Neuronal stem cell (in vitro differentiated cells): ENCODE measurements around the gene PRR33.

Experiments used
- DNase-seq: peaks from one replicate; pipeline ENCODE4 v3.0.0-alpha.2; 2013; ENCODE audit warnings: low spot score
- H2AFZ ChIP-seq: one replicate; pipeline ENCODE4 v1.6.1; 2013; ENCODE audit warnings: mild to moderate bottlenecking, low read length, inconsistent platforms
- H2AK5ac ChIP-seq: 2 replicates; pipeline ENCODE4 v1.6.1; 2013; ENCODE audit warnings: low read depth, mild to moderate bottlenecking, inconsistent platforms, low read length, moderate library complexity, mixed read lengths
- H2BK120ac ChIP-seq: 2 replicates; pipeline ENCODE4 v1.6.1; 2013; ENCODE audit warnings: low read depth, mild to moderate bottlenecking, inconsistent platforms, low read length, moderate library complexity, mixed read lengths
- H2BK12ac ChIP-seq: one replicate; pipeline ENCODE4 v1.6.1; 2013; ENCODE audit warnings: low read length, inconsistent platforms
- H2BK15ac ChIP-seq: 2 replicates; pipeline ENCODE4 v1.6.1; 2013; ENCODE audit warnings: mild to moderate bottlenecking, low read length, inconsistent platforms, mixed read lengths
- H2BK5ac ChIP-seq: one replicate; pipeline ENCODE4 v1.6.1; 2013; ENCODE audit warnings: inconsistent platforms, mild to moderate bottlenecking, low read length, moderate library complexity
- H3K14ac ChIP-seq: one replicate; pipeline ENCODE4 v1.6.1; 2013; ENCODE audit warnings: low read length, inconsistent platforms
- H3K18ac ChIP-seq: 2 replicates; pipeline ENCODE4 v1.6.1; 2013; ENCODE audit warnings: low read length, inconsistent platforms
- H3K23ac ChIP-seq: 2 replicates; pipeline ENCODE4 v1.6.1; 2013; ENCODE audit warnings: low read depth, mild to moderate bottlenecking, mixed read lengths, low read length, inconsistent platforms; ENCODE audit not compliant: poor library complexity
- H3K27ac ChIP-seq: replicated peaks from 3 replicates; pipeline ENCODE4 v1.5.1; 2013; ENCODE audit warnings: low read length, inconsistent platforms
- H3K27me3 ChIP-seq, 3 experiments: 2 replicates each; pipeline ENCODE4 v1.6.1; 2013; ENCODE audit warnings: low read length in 3 of 3, mild to moderate bottlenecking in 2 of 3, inconsistent platforms in 1 of 3, low read depth in 1 of 3, mixed read lengths in 1 of 3, moderate library complexity in 1 of 3; ENCODE audit not compliant: control insufficient read depth in 3 of 3, insufficient read depth in 3 of 3
- H3K36me3 ChIP-seq, 2 donors: replicated peaks in 1 of 2; 2 replicates each; pipeline ENCODE4 v1.6.1; 2013; ENCODE audit warnings: low read length in 2 of 2; ENCODE audit not compliant: control insufficient read depth in 2 of 2, insufficient read depth in 2 of 2
- H3K4ac ChIP-seq: 2 replicates; pipeline ENCODE4 v1.6.1; 2013; ENCODE audit warnings: inconsistent platforms, mild to moderate bottlenecking, low read length, moderate library complexity
- H3K4me1 ChIP-seq, 2 donors: 1 replicate in 1 of 2; 2 replicates in 1 of 2; pipeline ENCODE4 v1.6.1; 2013; ENCODE audit warnings: low read length in 2 of 2, low read depth in 1 of 2; ENCODE audit not compliant: control insufficient read depth in 2 of 2, insufficient read depth in 1 of 2
- H3K4me2 ChIP-seq: one replicate; pipeline ENCODE4 v1.6.1; 2013; ENCODE audit warnings: mild to moderate bottlenecking, low read length, inconsistent platforms; ENCODE audit not compliant: insufficient read depth, poor library complexity, severe bottlenecking
- H3K4me3 ChIP-seq, 2 donors: 2 replicates each; pipeline ENCODE4 v1.5.1; 2013; ENCODE audit warnings: low read length in 2 of 2, mild to moderate bottlenecking in 2 of 2, inconsistent platforms in 1 of 2, moderate library complexity in 1 of 2
- H3K79me1 ChIP-seq: one replicate; pipeline ENCODE4 v1.6.1; 2013; ENCODE audit warnings: low read depth, mild to moderate bottlenecking, inconsistent platforms, low read length, moderate library complexity
- H3K9ac ChIP-seq: one replicate; pipeline ENCODE4 v1.6.1; 2013; ENCODE audit warnings: mild to moderate bottlenecking, low read depth, low read length, inconsistent platforms; ENCODE audit not compliant: poor library complexity
- H3K9me3 ChIP-seq, 2 donors: replicated peaks in 1 of 2; 2 replicates each; pipeline versions ENCODE3 to v1.6.1; 2013; ENCODE audit warnings: low read length in 2 of 2, mild to moderate bottlenecking in 2 of 2, inconsistent platforms in 1 of 2, low read depth in 1 of 2, mixed read lengths in 1 of 2, moderate library complexity in 1 of 2; ENCODE audit not compliant: control insufficient read depth in 2 of 2, insufficient read depth in 1 of 2
- H4K8ac ChIP-seq: one replicate; pipeline ENCODE4 v1.6.1; 2013; ENCODE audit warnings: low read depth, mild to moderate bottlenecking, inconsistent platforms, low read length, moderate library complexity
- H4K91ac ChIP-seq: one replicate; pipeline ENCODE4 v1.6.1; 2013; ENCODE audit warnings: low read length, low read depth, mild to moderate bottlenecking, inconsistent platforms; ENCODE audit not compliant: poor library complexity
- WGBS, 2 donors: extraction: QIAGEN DNeasy Blood & Tissue Kit; methylation state at CpG; one replicate each; pipeline ENCODE4 v1.1.7; 2013; ENCODE audit warnings: missing lambda C conversion rate in 2 of 2, mixed read lengths in 1 of 2; ENCODE audit not compliant: insufficient read length in 2 of 2, insufficient replicate concordance in 1 of 2; ENCODE audit errors: extremely low coverage in 2 of 2; 5-methylcytosine and 5-hydroxymethylcytosine counted together

Gene PRR33

GRCh38 chr11:1845561-1846452 lies 45.9 kb downstream of the PRR33 start:
- H3K4me2 ChIP-seq = no peak overlapping the region
- H3K18ac ChIP-seq = no peak overlapping the region
- H4K91ac ChIP-seq = no peak overlapping the region
- H4K8ac ChIP-seq = no peak overlapping the region
- no peak overlapping the region for H3K4ac ChIP-seq
- H2BK12ac ChIP-seq = peak overlapping the region; percentile 23
- H2AFZ ChIP-seq = no peak overlapping the region
- H3K23ac ChIP-seq = no peak overlapping the region
- peak overlapping the region; percentile 7 for H2BK5ac ChIP-seq
- H2BK15ac ChIP-seq = peak overlapping the region; percentile 58
- no peak for DNase-seq
- no CpG with 5 or more reads among the region's 21 CpGs for WGBS, 2 donors
- H3K36me3 ChIP-seq = no peaks in the 10 kb centered on the region
- H3K9ac ChIP-seq = no peak overlapping the region
- H2AK5ac ChIP-seq = peak overlapping the region; percentile 96
- H3K27ac ChIP-seq = no peak overlapping the region
- peaks cover 0 to 42% (median 0%) of the 10 kb centered on the region in 3 experiments for H3K27me3 ChIP-seq
- no peak overlapping the region for H3K4me3 ChIP-seq
- no peak overlapping the region for H3K14ac ChIP-seq
- no peaks in the 10 kb centered on the region for H3K9me3 ChIP-seq
- H3K4me1 ChIP-seq = peaks cover 0 to 5% of the 10 kb centered on the region in 2 donors
- no peaks in the 10 kb centered on the region for H3K79me1 ChIP-seq
- no peak overlapping the region for H2BK120ac ChIP-seq

- no peak overlapping the region for H3K4me2 ChIP-seq
- H3K27me3 ChIP-seq = peaks cover 0 to 47% (median 0%) of the 10 kb centered on the region in 3 experiments
- H3K4me3 ChIP-seq = no peak overlapping the region
- H3K9me3 ChIP-seq = no peaks in the 10 kb centered on the region
- H3K27ac ChIP-seq = no peak overlapping the region
- DNase-seq = no peak
- H3K9ac ChIP-seq = no peak overlapping the region
- no peak overlapping the region for H2BK15ac ChIP-seq
- no peak overlapping the region for H3K4ac ChIP-seq
- H2BK12ac ChIP-seq = no peak overlapping the region
- H3K18ac ChIP-seq = no peak overlapping the region
- H3K14ac ChIP-seq = no peak overlapping the region
- no peak overlapping the region for H3K23ac ChIP-seq
- WGBS, 2 donors = no CpG with 5 or more reads among the region's 1 CpG
- no peak overlapping the region for H2BK5ac ChIP-seq
- no peak overlapping the region for H2AFZ ChIP-seq
- H4K8ac ChIP-seq = no peak overlapping the region
- H3K4me1 ChIP-seq = peaks cover 0 to 5% of the 10 kb centered on the region in 2 donors
- H2BK120ac ChIP-seq = no peak overlapping the region
- no peaks in the 10 kb centered on the region for H3K79me1 ChIP-seq
- H3K36me3 ChIP-seq = no peaks in the 10 kb centered on the region
- H4K91ac ChIP-seq = no peak overlapping the region
- H2AK5ac ChIP-seq = no peak overlapping the region
Observed at GRCh38 chr11:1845095-1845429, 46.6 kb downstream of the PRR33 start.

- Histone ChIP-seq H3K9ac (peak overlapping the region; percentile 81), H2AK5ac (peak overlapping the region; percentile 70), H3K4me1 (peaks cover 0 to 5% of the 10 kb centered on the region in 2 donors), H3K9me3 (no peaks in the 10 kb centered on the region), H2AFZ (peak overlapping the region; percentile 23), H2BK5ac (peak overlapping the region; percentile 78), H3K18ac (peak overlapping the region; percentile 57), H3K4me2 (no peak overlapping the region), H2BK12ac (peak overlapping the region; percentile 58), H3K4ac (no peak overlapping the region), H3K27ac (no peak overlapping the region), H3K4me3 (no peak overlapping the region), H3K27me3 (peaks cover 0 to 46% (median 0%) of the 10 kb centered on the region in 3 experiments), H3K23ac (peak overlapping the region; percentile 16), H4K8ac (peak overlapping the region; percentile 43), H3K36me3 (no peaks in the 10 kb centered on the region), H2BK120ac (no peak overlapping the region), H3K79me1 (no peaks in the 10 kb centered on the region), H4K91ac (no peak overlapping the region), H2BK15ac (peak overlapping the region; percentile 83), H3K14ac (peak overlapping the region; percentile 63)
- no peak for DNase-seq
- no CpG with 5 or more reads among the region's 23 CpGs for WGBS, 2 donors
Observed at GRCh38 chr11:1844221-1845094, 47.2 kb downstream of the PRR33 start.

GRCh38 chr11:1843796-1844195 lies 47.9 kb downstream of the PRR33 start:
- Histone ChIP-seq H3K27me3 (peaks cover 0 to 43% (median 0%) of the 10 kb centered on the region in 3 experiments), H4K91ac (no peak overlapping the region), H3K4me3 (no peak overlapping the region), H2AK5ac (peak overlapping the region; percentile 70), H3K4me2 (no peak overlapping the region), H3K18ac (peak overlapping the region; percentile 57), H3K4ac (no peak overlapping the region), H4K8ac (peak overlapping the region; percentile 43), H3K36me3 (no peaks in the 10 kb centered on the region), H3K9me3 (no peaks in the 10 kb centered on the region), H2BK15ac (peak overlapping the region; percentile 83), H2AFZ (no peak overlapping the region), H2BK12ac (peak overlapping the region; percentile 58), H2BK120ac (no peak overlapping the region), H3K23ac (peak overlapping the region; percentile 16), H3K79me1 (no peaks in the 10 kb centered on the region), H3K27ac (no peak overlapping the region), H3K9ac (peak overlapping the region; percentile 81), H2BK5ac (peak overlapping the region; percentile 78), H3K4me1 (peaks cover 0 to 5% of the 10 kb centered on the region in 2 donors), H3K14ac (peak overlapping the region; percentile 63)
- no peak for DNase-seq
- no CpG with 5 or more reads among the region's 8 CpGs for WGBS, 2 donors
